ENCODE measurements around the gene LAMB4. TPM values are rescaled to one million over a fixed set of nuclear protein-coding genes. Genes with fewer than 3 reads are reported as not detected.

The LAMB4 gene
- total RNA-seq, 4 donors from 2014 or later = 0.60 to 3.0 TPM; not detected in 2

- ATAC-seq (ENCODE audit: low FRiP score) (no peak), DNase-seq (ENCODE audit: low spot score) (no peak)
These were observed 109.6 kb downstream of the LAMB4 start for GRCh38 chr7:108020585-108020984.

GRCh38 chr7:108018668-108019067 is 111.5 kb downstream of the LAMB4 start:
- no peak for TF ChIP-seq CTCF (IDR thresholded peaks at IDR 0.05)

More at GRCh38 chr7:108020585-108020984, 109.6 kb downstream of the LAMB4 start:
- TF ChIP-seq CTCF (IDR thresholded peaks at IDR 0.05) = no peak

GRCh38 chr7:108017776-108018151 is 112.4 kb downstream of the LAMB4 start:
- DNase-seq (ENCODE audit: low spot score) = no peak
- no peak for ATAC-seq (ENCODE audit: low FRiP score)
- no peak for TF ChIP-seq CTCF (IDR thresholded peaks at IDR 0.05)

More at GRCh38 chr7:108018668-108019067, 111.5 kb downstream of the LAMB4 start:
- ATAC-seq (ENCODE audit: low FRiP score) (no peak), DNase-seq (ENCODE audit: low spot score) (no peak)

GRCh38 chr7:108016841-108017775 is 113.1 kb downstream of the LAMB4 start:
- ATAC-seq (ENCODE audit: low FRiP score) (peak; percentile 76), DNase-seq (ENCODE audit: low spot score) (no peak)
- TF ChIP-seq CTCF (IDR thresholded peaks at IDR 0.05) = no peak

GRCh38 chr7:108015740-108016139 is 114.4 kb downstream of the LAMB4 start:
- no peak for ATAC-seq (ENCODE audit: low FRiP score)
- TF ChIP-seq CTCF (IDR thresholded peaks at IDR 0.05) = no peak
- no peak for DNase-seq (ENCODE audit: low spot score)

- ATAC-seq (ENCODE audit: low FRiP score) = no peak
- no peak for TF ChIP-seq CTCF (IDR thresholded peaks at IDR 0.05)
- no peak for DNase-seq (ENCODE audit: low spot score)
These were observed 115.1 kb downstream of the LAMB4 start for GRCh38 chr7:108014747-108015682.

All from omental fat pad (tissue), 4 donors.